NCI-H2171 (cell line): ENCODE data around the gene ATP7A.
A peak's percentile ranks its signal among the peaks of the same experiment; 100 is the strongest.
"Not testable (repeated sequence)": the region's sequence is repeated elsewhere in the genome, so short reads cannot be mapped to it uniquely, and the experiment has no call there.

Source experiments
- DNase-seq: peaks from one replicate; lab custom pipeline; 2025; lab: John Stamatoyannopoulos, UW

The ATP7A gene

DNA sequence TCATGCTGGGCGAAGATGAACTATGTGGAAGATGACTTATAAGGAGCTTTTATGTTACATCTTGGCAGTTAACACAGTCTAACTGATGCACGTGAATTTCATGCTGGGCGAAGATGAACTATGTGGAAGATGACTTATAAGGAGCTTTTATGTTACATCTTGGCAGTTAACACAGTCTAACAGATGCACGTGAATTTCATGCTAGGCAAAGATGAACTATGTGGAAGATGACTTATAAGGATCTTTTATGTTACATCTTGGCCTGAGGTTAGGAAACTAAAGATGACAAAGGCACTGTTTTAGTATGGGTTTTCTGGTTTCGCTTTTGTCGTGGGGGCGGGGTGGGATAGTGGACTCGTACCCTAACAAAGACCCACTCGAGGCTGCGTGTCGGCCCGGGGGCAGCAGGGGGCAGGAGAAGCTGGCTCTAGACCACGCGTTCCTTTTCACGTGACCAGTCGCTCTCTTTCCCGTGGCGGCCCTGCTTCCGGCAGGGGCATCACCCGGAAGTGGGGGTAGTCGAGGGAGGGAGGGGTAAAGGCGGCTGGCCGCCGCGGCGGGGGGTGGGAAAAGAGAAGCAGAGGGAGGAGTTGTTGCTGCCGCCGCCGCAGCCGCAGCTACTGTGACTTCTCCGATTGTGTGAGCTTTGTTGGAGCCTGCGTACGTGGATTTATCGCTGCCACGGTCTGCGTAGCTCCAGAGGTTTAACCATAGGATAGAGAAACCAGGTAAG, at the start of gene ATP7A:
Gene ATP7A (plus strand): TSS at position 586 of the 733 bp plus-strand sequence. CDS start 60,949 bp downstream, outside the sequence.
- DNase-seq = peak; percentile 75

GRCh38 chrX:77875372-77875771, 35.1 kb upstream of the ATP7A start:
- no peak for DNase-seq

DNA sequence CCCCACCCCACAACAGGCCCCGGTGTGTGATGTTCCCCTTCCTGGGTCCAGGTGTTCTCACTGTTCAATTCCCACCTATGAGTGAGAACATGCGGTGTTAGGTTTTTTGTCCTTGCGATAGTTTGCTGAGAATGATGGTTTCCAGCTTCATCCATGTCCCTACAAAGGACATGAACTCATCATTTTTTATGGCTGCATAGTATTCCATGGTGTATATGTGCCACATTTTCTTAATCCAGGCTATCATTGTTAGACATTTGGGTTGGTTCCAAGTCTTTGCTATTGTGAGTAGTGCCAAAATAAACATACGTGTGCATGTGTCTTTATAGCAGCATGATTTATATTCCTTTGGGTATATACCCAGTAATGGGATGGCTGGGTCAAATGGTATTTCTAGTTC, 29.1 kb upstream of the ATP7A start:
- not testable (repeated sequence) for DNase-seq

- DNase-seq = no peak
These were observed 17.6 kb upstream of the ATP7A start for GRCh38 chrX:77892887-77893286.

- no peak for DNase-seq
These were observed 16.8 kb upstream of the ATP7A start for GRCh38 chrX:77893713-77894112.

GRCh38 chrX:77894921-77895886, 15.3 kb upstream of the ATP7A start, which contains the start of gene MAGT1:
MAGT1 (minus strand) TSS chrX:77895435; CDS start chrX:77895410, 25 bp downstream.
- DNase-seq = peak; percentile 88

- DNase-seq = peak; percentile 89
These were observed 11.2 kb upstream of the ATP7A start, which contains the start of gene COX7B for GRCh38 chrX:77899081-77899828. COX7B (plus strand) TSS chrX:77899468; CDS start chrX:77899554, 86 bp downstream.

GRCh38 chrX:77900688-77901087, 9.8 kb upstream of the ATP7A start:
- no peak for DNase-seq

- DNase-seq = no peak
These were observed 9.0 kb upstream of the ATP7A start for GRCh38 chrX:77901506-77901905.

DNA sequence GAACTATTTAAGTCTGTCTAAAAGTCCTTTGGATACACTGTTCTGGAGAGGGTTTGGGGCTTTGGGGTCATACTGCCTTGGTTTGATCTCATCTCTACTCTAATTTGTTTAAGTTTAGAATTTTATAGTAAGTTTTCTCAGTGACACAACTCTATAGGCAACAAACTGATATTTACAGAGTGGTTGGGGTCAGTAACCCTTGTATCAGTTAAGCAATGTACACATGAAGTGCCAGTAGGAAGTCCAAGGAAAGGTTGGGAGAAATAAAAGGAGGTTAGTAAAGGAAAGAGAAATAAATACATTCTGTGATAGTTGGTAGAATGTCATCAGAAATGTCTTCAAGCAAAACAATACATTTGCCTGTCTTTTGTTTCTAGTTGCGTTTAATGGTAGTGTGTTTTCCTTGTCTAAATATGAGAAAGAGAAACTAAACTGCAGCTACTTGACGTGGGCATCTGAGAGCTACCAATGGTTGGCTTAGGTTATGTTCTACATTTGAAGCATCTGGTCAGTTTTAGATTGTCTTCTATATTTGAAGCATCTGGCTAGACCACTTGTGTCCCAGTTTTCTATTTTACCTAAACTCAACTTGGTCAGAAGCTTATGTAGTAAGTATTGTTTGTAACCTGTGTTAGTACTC, 6.9 kb downstream of the ATP7A start:
- no peak for DNase-seq

DNA sequence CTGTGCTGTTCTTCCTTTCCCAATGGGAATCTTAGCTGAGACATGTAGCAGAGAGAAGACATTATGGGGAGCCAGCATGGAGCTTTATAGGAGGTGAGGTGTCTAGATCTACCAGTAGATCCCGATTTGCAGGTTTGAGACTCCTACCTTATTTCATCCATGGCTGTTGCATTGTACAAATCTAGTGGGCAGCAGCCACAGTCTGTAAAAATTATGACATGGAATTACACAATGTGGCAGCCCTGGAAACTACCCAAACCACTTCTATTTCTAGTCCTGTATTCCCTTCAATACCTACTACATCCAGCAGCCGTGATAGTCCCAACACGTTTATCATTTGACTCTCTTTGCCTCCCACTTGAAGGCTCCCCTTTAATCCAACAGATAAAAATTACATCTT, 8.1 kb downstream of the ATP7A start:
- no peak for DNase-seq

DNA sequence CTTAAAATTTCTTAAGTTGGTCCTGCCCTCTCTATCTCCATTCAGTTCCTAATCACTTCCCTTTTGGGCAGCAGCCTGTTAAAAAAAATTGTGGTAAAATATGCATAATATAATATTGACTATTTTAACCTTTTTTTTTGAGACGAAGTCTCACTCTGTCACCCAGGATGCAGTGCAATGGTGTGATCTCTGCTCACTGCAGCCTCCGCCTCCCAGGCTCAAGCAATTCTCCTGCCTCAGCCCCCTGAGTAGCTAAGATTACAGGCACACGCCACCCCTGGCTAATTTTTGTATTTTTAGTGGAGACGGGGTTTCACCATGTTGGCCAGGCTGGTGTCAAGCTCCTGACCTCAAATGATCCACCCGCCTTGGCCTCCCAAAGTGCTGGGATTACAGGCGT, 8.9 kb downstream of the ATP7A start:
- DNase-seq = not testable (repeated sequence)

DNA sequence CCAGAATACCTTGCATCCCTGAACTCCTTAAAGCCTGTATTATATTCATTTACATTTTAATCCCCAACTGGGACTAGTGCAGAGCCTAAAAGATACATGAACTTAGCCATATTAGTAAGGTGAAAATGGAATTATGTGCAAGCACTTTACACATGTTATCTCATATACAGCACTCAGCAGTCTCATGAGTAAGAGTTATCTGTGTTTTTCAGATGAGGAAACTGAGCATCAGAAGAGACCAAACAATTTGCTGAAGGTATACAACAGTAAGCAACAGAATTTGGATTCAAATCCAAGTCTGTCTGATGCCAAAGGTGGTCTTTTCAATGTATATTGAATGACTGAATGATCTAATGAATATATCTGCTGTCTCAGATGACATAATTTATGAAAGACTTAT, 12.3 kb downstream of the ATP7A start:
- no peak for DNase-seq

- DNase-seq = no peak
These were observed 13.9 kb downstream of the ATP7A start for GRCh38 chrX:77924320-77924859.

DNA sequence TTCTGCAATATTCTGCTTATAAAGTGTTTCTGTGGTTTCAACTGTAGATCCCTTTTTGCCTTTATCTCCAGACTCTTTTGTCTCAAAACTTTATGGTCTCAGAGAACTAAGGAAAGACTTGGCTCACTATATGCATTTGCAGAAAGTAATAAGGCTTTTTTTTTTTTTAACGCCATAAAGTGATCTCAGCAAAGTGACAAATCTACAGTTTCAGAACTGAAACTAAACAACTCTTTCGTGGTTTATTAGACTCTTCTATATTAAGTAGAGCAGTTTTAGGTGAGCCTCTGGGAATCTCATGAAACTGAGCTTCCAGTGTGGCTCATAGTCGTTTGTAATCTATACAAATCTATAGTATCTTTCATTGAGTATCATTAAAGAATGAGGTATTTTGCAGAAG, 15.3 kb downstream of the ATP7A start:
- no peak for DNase-seq

- no peak for DNase-seq
These were observed 20.1 kb downstream of the ATP7A start for GRCh38 chrX:77930581-77930980.

- no peak for DNase-seq
These were observed 25.4 kb downstream of the ATP7A start for GRCh38 chrX:77935886-77936285.

GRCh38 chrX:77936299-77936698, 25.8 kb downstream of the ATP7A start:
- DNase-seq = no peak

- no peak for DNase-seq
These were observed 26.8 kb downstream of the ATP7A start for GRCh38 chrX:77937291-77937690.

GRCh38 chrX:77938083-77938680, 27.7 kb downstream of the ATP7A start:
- no peak for DNase-seq

DNA sequence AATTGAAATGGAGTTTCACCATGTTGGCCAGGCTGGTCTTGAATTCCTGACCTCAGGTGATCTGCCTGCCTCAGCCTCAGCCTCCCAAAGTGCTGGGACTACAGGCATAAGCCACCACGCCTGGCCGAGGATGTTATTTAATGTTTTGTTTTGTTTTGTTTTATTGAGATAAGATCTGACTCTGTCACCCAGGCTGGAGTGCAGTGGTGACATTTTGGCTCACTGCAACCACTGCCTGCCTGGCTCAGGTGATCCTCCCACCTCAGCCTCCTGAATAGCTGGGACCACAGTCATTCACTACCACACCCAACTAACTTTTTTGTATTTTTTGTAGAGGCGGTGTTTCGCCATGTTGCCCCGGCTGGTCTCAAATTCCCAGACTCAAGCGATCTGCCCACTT, 34.5 kb downstream of the ATP7A start:
- not testable (repeated sequence) for DNase-seq
